CD4-positive, alpha-beta T cell treated with Interleukin-4 for 1 hour (primary cell): Measurements from ENCODE around the gene CKAP4.
"Not testable (repeated sequence)": the region's sequence is repeated elsewhere in the genome, so short reads cannot be mapped to it uniquely, and the experiment has no call there.

Experiments used
- DNase-seq, 2 donors: peaks; one replicate each; pipeline ENCODE4 v3.0.0-alpha.2; 2020 to 2022

CKAP4 gene

GRCh38 chr12:106247674-106248311 is at the start of gene CKAP4:
TSS of gene CKAP4 (minus strand) at chr12:106248020. CDS start at chr12:106247851, 169 bp downstream.
- DNase-seq = peak; percentile 53 to 62

- DNase-seq = no peak
Observed at GRCh38 chr12:106297075-106297474, 49.3 kb upstream of the CKAP4 start.

- DNase-seq = no peak
Observed at GRCh38 chr12:106296179-106296877, 48.5 kb upstream of the CKAP4 start.

GRCh38 chr12:106292339-106292738 is 44.5 kb upstream of the CKAP4 start:
- no peak for DNase-seq

GRCh38 chr12:106291342-106291741 is 43.5 kb upstream of the CKAP4 start:
- no peak for DNase-seq

GRCh38 chr12:106290666-106291065 is 42.8 kb upstream of the CKAP4 start:
- DNase-seq = no peak

- DNase-seq = no peak
Observed at GRCh38 chr12:106289196-106289681, 41.4 kb upstream of the CKAP4 start.

GRCh38 chr12:106288494-106289195 is 40.8 kb upstream of the CKAP4 start:
- DNase-seq = peak in 1 of 2 donors; percentile 30

GRCh38 chr12:106288101-106288493 is 40.3 kb upstream of the CKAP4 start:
- no peak for DNase-seq

- DNase-seq = no peak
Observed at GRCh38 chr12:106287364-106287763, 39.5 kb upstream of the CKAP4 start.

- not testable (repeated sequence) for DNase-seq
Observed at GRCh38 chr12:106286576-106287162, 38.8 kb upstream of the CKAP4 start.

GRCh38 chr12:106285982-106286381 is 38.2 kb upstream of the CKAP4 start:
- DNase-seq = no peak

- no peak for DNase-seq
Observed at GRCh38 chr12:106284358-106285105, 36.7 kb upstream of the CKAP4 start.

GRCh38 chr12:106282457-106283097 is 34.8 kb upstream of the CKAP4 start:
- DNase-seq = peak; percentile 64 to 68

- DNase-seq = peak in 1 of 2 donors; percentile 57
Observed at GRCh38 chr12:106281804-106282203, 34.0 kb upstream of the CKAP4 start.

GRCh38 chr12:106281056-106281782 is 33.4 kb upstream of the CKAP4 start:
- no peak for DNase-seq

GRCh38 chr12:106280106-106280505 is 32.3 kb upstream of the CKAP4 start:
- DNase-seq = no peak

- DNase-seq = no peak
Observed at GRCh38 chr12:106276032-106276740, 28.4 kb upstream of the CKAP4 start.

GRCh38 chr12:106275458-106275857 is 27.6 kb upstream of the CKAP4 start:
- no peak for DNase-seq

GRCh38 chr12:106274575-106275121 is 26.8 kb upstream of the CKAP4 start:
- DNase-seq = no peak
